ENCODE results near the gene P3H3.

DNA sequence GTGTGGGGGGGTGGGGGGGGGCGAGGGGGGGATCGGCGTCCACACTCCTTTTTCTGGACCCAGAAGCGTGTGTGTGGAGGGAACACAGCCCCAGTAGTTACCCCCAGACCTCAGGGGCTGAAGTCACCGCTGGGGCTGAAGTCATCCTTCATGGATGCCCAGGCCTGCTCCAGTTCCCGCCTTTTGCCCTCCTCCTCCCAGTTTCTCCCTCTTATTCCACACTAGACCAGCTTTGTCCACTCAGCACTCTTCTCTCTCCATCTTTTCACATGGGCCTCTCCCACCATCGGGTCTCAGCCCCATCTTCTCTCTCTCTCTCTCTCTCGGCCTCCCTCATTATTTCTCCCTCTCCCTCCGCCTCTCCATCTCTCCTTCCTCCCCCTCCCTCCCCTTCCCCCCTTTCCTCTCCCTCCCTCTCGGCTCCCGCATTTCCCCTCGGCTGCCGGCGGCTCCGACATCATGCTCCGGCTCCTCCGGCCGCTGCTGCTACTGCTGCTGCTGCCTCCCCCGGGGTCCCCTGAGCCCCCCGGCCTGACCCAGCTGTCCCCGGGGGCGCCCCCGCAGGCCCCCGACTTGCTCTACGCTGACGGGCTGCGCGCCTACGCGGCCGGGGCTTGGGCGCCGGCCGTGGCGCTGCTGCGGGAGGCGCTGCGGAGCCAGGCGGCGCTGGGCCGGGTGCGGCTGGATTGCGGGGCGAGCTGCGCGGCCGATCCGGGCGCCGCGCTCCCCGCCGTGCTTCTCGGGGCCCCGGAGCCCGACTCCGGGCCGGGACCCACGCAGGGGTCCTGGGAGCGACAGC, at the start of gene P3H3:
- no peak for TF ChIP-seq RAD21 (IDR thresholded peaks at IDR 0.05; ENCODE audit: low read depth)
- TF ChIP-seq CREB1 (IDR thresholded peaks at IDR 0.05; ENCODE audit: low read depth) = no peak
- TF ChIP-seq REST (IDR thresholded peaks at IDR 0.05; ENCODE audit: low read depth) = no peak
- TF ChIP-seq CEBPB (IDR thresholded peaks at IDR 0.05) = no peak
- no peak for TF ChIP-seq TCF12 (IDR thresholded peaks at IDR 0.05; ENCODE audit: low read depth)
- TF ChIP-seq TAF1 (IDR thresholded peaks at IDR 0.05; ENCODE audit: low read depth) = no peak; the same call in 1 of the 2 replicates
- TF ChIP-seq, protein P1, sequence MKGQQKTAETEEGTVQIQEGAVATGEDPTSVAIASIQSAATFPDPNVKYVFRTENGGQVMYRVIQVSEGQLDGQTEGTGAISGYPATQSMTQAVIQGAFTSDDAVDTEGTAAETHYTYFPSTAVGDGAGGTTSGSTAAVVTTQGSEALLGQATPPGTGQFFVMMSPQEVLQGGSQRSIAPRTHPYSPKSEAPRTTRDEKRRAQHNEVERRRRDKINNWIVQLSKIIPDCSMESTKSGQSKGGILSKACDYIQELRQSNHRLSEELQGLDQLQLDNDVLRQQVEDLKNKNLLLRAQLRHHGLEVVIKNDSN (IDR thresholded peaks at IDR 0.05) = no peak
- no peak for TF ChIP-seq EP300 (IDR thresholded peaks at IDR 0.05; ENCODE audit: borderline replicate concordance)
- no peak for TF ChIP-seq YY1 (IDR thresholded peaks at IDR 0.05; ENCODE audit: low read depth)
- TF ChIP-seq FOXM1 (IDR thresholded peaks at IDR 0.05; ENCODE audit: borderline replicate concordance, low read depth) = no peak
